ENCODE results near the gene GAGE10.
"Not testable (repeated sequence)": the region's sequence is repeated elsewhere in the genome, so short reads cannot be mapped to it uniquely, and the experiment has no call there.

The GAGE10 gene

DNA sequence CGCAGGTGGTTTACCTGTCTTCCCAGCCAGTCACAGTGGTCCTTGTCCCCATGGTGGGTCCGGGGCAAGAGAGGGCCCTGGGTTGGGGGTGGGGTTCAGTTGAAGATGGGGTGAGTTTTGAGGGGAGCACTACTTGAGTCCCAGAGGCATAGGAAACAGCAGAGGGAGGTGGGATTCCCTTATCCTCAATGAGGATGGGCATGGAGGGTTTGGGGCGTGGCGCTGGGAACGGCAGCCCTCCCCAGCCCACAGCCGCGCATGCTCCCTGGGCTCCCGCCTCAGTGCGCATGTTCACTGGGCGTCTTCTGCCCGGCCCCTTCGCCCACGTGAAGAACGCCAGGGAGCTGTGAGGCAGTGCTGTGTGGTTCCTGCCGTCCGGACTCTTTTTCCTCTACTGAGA lies 18.3 kb downstream of the GAGE10 start, which contains the start of gene GAGE12J:
TSS of gene GAGE12J (plus strand) at position 301 of the 400 bp plus-strand sequence. CDS start 1,157 bp downstream, outside the sequence.
- POLR2A ChIA-PET; DNase-seq; H3K4me1 ChIP-seq (ENCODE audit: control extremely low read depth in 1 of 4, control insufficient read depth in 4 of 4, insufficient read depth in 4 of 4, low read length in 3 of 4); CTCF ChIA-PET; H3K27me3 ChIP-seq (replicated peaks in 2 of 5; ENCODE audit: control insufficient read depth in 4 of 5, insufficient read depth in 5 of 5, low read length in 4 of 5); H3K4me3 ChIP-seq (ENCODE audit: control insufficient read depth in 1 of 7, extremely low read depth in 1 of 7, insufficient read depth in 4 of 7, low read depth in 2 of 7, low read length in 6 of 7); H3K9me3 ChIP-seq (ENCODE audit: control extremely low read depth in 1 of 5, control insufficient read depth in 4 of 5, insufficient read depth in 2 of 5, low read depth in 1 of 5, low read length in 4 of 5); H3K36me3 ChIP-seq (ENCODE audit: control insufficient read depth in 4 of 4, insufficient read depth in 4 of 4, low read length in 3 of 4); H3K27ac ChIP-seq (ENCODE audit: insufficient read depth in 1 of 2, low read depth in 1 of 2, low read length in 2 of 2, poor library complexity in 1 of 2, severe bottlenecking in 2 of 2): not testable (repeated sequence)
- no CpG with 5 or more reads among the region's 16 CpGs for WGBS (ENCODE audit: insufficient coverage)

GRCh38 chrX:49322266-49322665 lies 18.8 kb downstream of the GAGE10 start:
- H3K36me3 ChIP-seq (ENCODE audit: control insufficient read depth in 4 of 4, insufficient read depth in 4 of 4, low read length in 3 of 4); H3K4me3 ChIP-seq (ENCODE audit: control insufficient read depth in 1 of 7, extremely low read depth in 1 of 7, insufficient read depth in 4 of 7, low read depth in 2 of 7, low read length in 6 of 7); CTCF ChIA-PET; POLR2A ChIA-PET; H3K9me3 ChIP-seq (ENCODE audit: control extremely low read depth in 1 of 5, control insufficient read depth in 4 of 5, insufficient read depth in 2 of 5, low read depth in 1 of 5, low read length in 4 of 5); H3K27ac ChIP-seq (ENCODE audit: insufficient read depth in 1 of 2, low read depth in 1 of 2, low read length in 2 of 2, poor library complexity in 1 of 2, severe bottlenecking in 2 of 2); H3K27me3 ChIP-seq (replicated peaks in 2 of 5; ENCODE audit: control insufficient read depth in 4 of 5, insufficient read depth in 5 of 5, low read length in 4 of 5); H3K4me1 ChIP-seq (ENCODE audit: control extremely low read depth in 1 of 4, control insufficient read depth in 4 of 4, insufficient read depth in 4 of 4, low read length in 3 of 4); DNase-seq: not testable (repeated sequence)
- no CpG with 5 or more reads among the region's 27 CpGs for WGBS (ENCODE audit: insufficient coverage)

GRCh38 chrX:49323735-49324134 lies 20.3 kb downstream of the GAGE10 start:
- H3K9me3 ChIP-seq (ENCODE audit: control extremely low read depth in 1 of 5, control insufficient read depth in 4 of 5, insufficient read depth in 2 of 5, low read depth in 1 of 5, low read length in 4 of 5); H3K4me1 ChIP-seq (ENCODE audit: control extremely low read depth in 1 of 4, control insufficient read depth in 4 of 4, insufficient read depth in 4 of 4, low read length in 3 of 4); H3K4me3 ChIP-seq (ENCODE audit: control insufficient read depth in 1 of 7, extremely low read depth in 1 of 7, insufficient read depth in 4 of 7, low read depth in 2 of 7, low read length in 6 of 7); DNase-seq; POLR2A ChIA-PET; H3K27ac ChIP-seq (ENCODE audit: insufficient read depth in 1 of 2, low read depth in 1 of 2, low read length in 2 of 2, poor library complexity in 1 of 2, severe bottlenecking in 2 of 2); H3K27me3 ChIP-seq (replicated peaks in 2 of 5; ENCODE audit: control insufficient read depth in 4 of 5, insufficient read depth in 5 of 5, low read length in 4 of 5); H3K36me3 ChIP-seq (ENCODE audit: control insufficient read depth in 4 of 4, insufficient read depth in 4 of 4, low read length in 3 of 4); CTCF ChIA-PET: not testable (repeated sequence)
- WGBS (ENCODE audit: insufficient coverage) = no CpG with 5 or more reads among the region's 7 CpGs

- H3K27me3 ChIP-seq (replicated peaks in 2 of 5; ENCODE audit: control insufficient read depth in 4 of 5, insufficient read depth in 5 of 5, low read length in 4 of 5); H3K36me3 ChIP-seq (ENCODE audit: control insufficient read depth in 4 of 4, insufficient read depth in 4 of 4, low read length in 3 of 4); H3K4me3 ChIP-seq (ENCODE audit: control insufficient read depth in 1 of 7, extremely low read depth in 1 of 7, insufficient read depth in 4 of 7, low read depth in 2 of 7, low read length in 6 of 7); DNase-seq; H3K9me3 ChIP-seq (ENCODE audit: control extremely low read depth in 1 of 5, control insufficient read depth in 4 of 5, insufficient read depth in 2 of 5, low read depth in 1 of 5, low read length in 4 of 5); H3K27ac ChIP-seq (ENCODE audit: insufficient read depth in 1 of 2, low read depth in 1 of 2, low read length in 2 of 2, poor library complexity in 1 of 2, severe bottlenecking in 2 of 2); H3K4me1 ChIP-seq (ENCODE audit: control extremely low read depth in 1 of 4, control insufficient read depth in 4 of 4, insufficient read depth in 4 of 4, low read length in 3 of 4); POLR2A ChIA-PET; CTCF ChIA-PET: not testable (repeated sequence)
- no CpG with 5 or more reads among the region's 11 CpGs for WGBS (ENCODE audit: insufficient coverage)
Measured at GRCh38 chrX:49330421-49330820, 27.0 kb downstream of the GAGE10 start.

DNA sequence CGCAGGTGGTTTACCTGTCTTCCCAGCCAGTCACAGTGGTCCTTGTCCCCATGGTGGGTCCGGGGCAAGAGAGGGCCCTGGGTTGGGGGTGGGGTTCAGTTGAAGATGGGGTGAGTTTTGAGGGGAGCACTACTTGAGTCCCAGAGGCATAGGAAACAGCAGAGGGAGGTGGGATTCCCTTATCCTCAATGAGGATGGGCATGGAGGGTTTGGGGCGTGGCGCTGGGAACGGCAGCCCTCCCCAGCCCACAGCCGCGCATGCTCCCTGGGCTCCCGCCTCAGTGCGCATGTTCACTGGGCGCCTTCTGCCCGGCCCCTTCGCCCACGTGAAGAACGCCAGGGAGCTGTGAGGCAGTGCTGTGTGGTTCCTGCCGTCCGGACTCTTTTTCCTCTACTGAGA lies 27.8 kb downstream of the GAGE10 start, which contains the start of gene GAGE13:
TSS of gene GAGE13 (plus strand) at position 301 of the 400 bp plus-strand sequence. CDS start 1,156 bp downstream, outside the sequence.
- H3K9me3 ChIP-seq (ENCODE audit: control extremely low read depth in 1 of 5, control insufficient read depth in 4 of 5, insufficient read depth in 2 of 5, low read depth in 1 of 5, low read length in 4 of 5); H3K4me3 ChIP-seq (ENCODE audit: control insufficient read depth in 1 of 7, extremely low read depth in 1 of 7, insufficient read depth in 4 of 7, low read depth in 2 of 7, low read length in 6 of 7); H3K27me3 ChIP-seq (replicated peaks in 2 of 5; ENCODE audit: control insufficient read depth in 4 of 5, insufficient read depth in 5 of 5, low read length in 4 of 5); H3K27ac ChIP-seq (ENCODE audit: insufficient read depth in 1 of 2, low read depth in 1 of 2, low read length in 2 of 2, poor library complexity in 1 of 2, severe bottlenecking in 2 of 2); H3K36me3 ChIP-seq (ENCODE audit: control insufficient read depth in 4 of 4, insufficient read depth in 4 of 4, low read length in 3 of 4); POLR2A ChIA-PET; CTCF ChIA-PET; H3K4me1 ChIP-seq (ENCODE audit: control extremely low read depth in 1 of 4, control insufficient read depth in 4 of 4, insufficient read depth in 4 of 4, low read length in 3 of 4); DNase-seq: not testable (repeated sequence)
- no CpG with 5 or more reads among the region's 16 CpGs for WGBS (ENCODE audit: insufficient coverage)

DNA sequence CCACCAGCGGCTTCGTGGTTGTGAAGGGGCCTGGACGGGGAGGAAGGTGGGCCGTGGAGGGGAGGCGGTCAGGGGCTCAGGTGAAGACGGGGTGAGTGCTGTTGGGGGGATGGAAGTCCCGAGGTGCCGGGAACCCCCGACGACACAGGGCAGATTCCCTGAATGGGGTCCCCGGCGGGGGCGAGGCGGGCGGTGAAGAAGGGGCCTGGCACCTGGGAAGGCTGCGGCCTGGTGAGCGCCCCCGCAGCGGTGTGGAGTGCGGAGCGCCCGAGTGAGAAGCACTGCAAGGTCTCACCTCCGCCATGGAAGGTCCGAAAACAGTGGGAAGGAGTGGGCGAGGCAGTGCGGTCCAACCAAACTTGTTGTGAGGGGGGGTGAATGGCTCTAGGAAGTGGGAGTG lies 28.4 kb downstream of the GAGE10 start:
- POLR2A ChIA-PET; H3K4me3 ChIP-seq (ENCODE audit: control insufficient read depth in 1 of 7, extremely low read depth in 1 of 7, insufficient read depth in 4 of 7, low read depth in 2 of 7, low read length in 6 of 7); H3K27me3 ChIP-seq (replicated peaks in 2 of 5; ENCODE audit: control insufficient read depth in 4 of 5, insufficient read depth in 5 of 5, low read length in 4 of 5); CTCF ChIA-PET; H3K9me3 ChIP-seq (ENCODE audit: control extremely low read depth in 1 of 5, control insufficient read depth in 4 of 5, insufficient read depth in 2 of 5, low read depth in 1 of 5, low read length in 4 of 5); H3K4me1 ChIP-seq (ENCODE audit: control extremely low read depth in 1 of 4, control insufficient read depth in 4 of 4, insufficient read depth in 4 of 4, low read length in 3 of 4); H3K27ac ChIP-seq (ENCODE audit: insufficient read depth in 1 of 2, low read depth in 1 of 2, low read length in 2 of 2, poor library complexity in 1 of 2, severe bottlenecking in 2 of 2); DNase-seq; H3K36me3 ChIP-seq (ENCODE audit: control insufficient read depth in 4 of 4, insufficient read depth in 4 of 4, low read length in 3 of 4): not testable (repeated sequence)
- 98% methylated on average over 8 of the region's 26 CpGs for WGBS (ENCODE audit: insufficient coverage)

DNA sequence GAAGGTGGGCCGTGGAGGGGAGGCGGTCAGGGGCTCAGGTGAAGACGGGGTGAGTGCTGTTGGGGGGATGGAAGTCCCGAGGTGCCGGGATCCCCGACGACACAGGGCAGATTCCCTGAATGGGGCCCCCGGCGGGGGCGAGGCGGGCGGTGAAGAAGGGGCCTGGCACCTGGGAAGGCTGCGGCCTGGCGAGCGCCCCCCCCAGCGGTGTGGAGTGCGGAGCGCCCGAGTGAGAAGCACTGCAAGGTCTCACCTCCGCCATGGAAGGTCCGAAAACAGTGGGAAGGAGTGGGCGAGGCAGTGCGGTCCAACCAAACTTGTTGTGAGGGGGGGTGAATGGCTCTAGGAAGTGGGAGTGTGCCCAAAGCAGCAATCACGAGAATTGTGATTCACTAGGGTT lies 38.0 kb downstream of the GAGE10 start:
- H3K4me3 ChIP-seq (ENCODE audit: control insufficient read depth in 1 of 7, extremely low read depth in 1 of 7, insufficient read depth in 4 of 7, low read depth in 2 of 7, low read length in 6 of 7); CTCF ChIA-PET; H3K36me3 ChIP-seq (ENCODE audit: control insufficient read depth in 4 of 4, insufficient read depth in 4 of 4, low read length in 3 of 4); H3K27me3 ChIP-seq (replicated peaks in 2 of 5; ENCODE audit: control insufficient read depth in 4 of 5, insufficient read depth in 5 of 5, low read length in 4 of 5); DNase-seq; H3K4me1 ChIP-seq (ENCODE audit: control extremely low read depth in 1 of 4, control insufficient read depth in 4 of 4, insufficient read depth in 4 of 4, low read length in 3 of 4); POLR2A ChIA-PET; H3K9me3 ChIP-seq (ENCODE audit: control extremely low read depth in 1 of 5, control insufficient read depth in 4 of 5, insufficient read depth in 2 of 5, low read depth in 1 of 5, low read length in 4 of 5); H3K27ac ChIP-seq (ENCODE audit: insufficient read depth in 1 of 2, low read depth in 1 of 2, low read length in 2 of 2, poor library complexity in 1 of 2, severe bottlenecking in 2 of 2): not testable (repeated sequence)
- WGBS (ENCODE audit: insufficient coverage) = no CpG with 5 or more reads among the region's 24 CpGs

All from common myeloid progenitor, CD34-positive (primary cell).